ENCODE results near the gene RASIP1. TPM values are rescaled to one million over a fixed set of nuclear protein-coding genes. Genes with fewer than 3 reads are reported as not detected.
A peak's percentile ranks its signal among the peaks of the same experiment; 100 is the strongest.

Gene RASIP1
- total RNA-seq, 1 donor, result 2.6 TPM

DNA sequence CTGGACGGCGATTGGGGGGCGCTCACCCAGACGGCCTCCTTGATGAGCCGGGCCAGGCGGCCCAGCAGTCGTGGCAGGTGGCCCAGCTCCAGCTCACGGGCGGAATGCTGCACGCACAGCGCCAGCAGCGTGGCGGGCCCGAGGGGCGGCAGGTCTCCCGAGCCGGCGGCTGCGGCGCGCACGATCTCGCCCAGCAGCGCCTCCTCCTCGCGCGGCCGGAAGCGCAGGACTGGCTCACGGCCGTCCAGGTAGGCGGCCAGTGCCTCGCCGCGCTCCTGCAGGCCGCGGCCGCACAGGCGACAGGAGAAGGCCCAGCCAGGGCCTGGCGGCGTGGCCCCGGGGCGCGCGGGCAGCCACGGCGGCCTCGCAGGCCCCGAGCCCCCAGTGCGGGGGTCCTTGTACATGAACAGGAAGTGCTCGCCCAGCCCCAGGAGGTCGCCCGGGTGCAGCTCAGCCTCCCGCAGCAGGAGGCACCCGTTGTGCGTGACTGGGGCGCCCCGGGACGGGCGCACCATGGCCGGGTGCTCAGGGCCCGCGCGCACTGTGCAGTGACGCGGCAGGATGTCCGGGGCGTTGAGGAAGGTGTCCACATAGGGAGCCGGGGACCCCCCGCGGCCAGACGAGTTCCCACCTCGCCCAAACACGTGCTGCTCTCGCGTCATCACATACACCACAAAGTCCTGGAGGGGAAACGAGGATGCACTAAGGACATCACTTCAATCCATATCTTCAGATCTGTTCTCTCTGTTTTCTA lies 11.3 kb downstream of the RASIP1 start:
- no peak overlapping the region for H3K4me3 ChIP-seq (ENCODE audit: low read depth, low read length)
- TF ChIP-seq, protein P1, sequence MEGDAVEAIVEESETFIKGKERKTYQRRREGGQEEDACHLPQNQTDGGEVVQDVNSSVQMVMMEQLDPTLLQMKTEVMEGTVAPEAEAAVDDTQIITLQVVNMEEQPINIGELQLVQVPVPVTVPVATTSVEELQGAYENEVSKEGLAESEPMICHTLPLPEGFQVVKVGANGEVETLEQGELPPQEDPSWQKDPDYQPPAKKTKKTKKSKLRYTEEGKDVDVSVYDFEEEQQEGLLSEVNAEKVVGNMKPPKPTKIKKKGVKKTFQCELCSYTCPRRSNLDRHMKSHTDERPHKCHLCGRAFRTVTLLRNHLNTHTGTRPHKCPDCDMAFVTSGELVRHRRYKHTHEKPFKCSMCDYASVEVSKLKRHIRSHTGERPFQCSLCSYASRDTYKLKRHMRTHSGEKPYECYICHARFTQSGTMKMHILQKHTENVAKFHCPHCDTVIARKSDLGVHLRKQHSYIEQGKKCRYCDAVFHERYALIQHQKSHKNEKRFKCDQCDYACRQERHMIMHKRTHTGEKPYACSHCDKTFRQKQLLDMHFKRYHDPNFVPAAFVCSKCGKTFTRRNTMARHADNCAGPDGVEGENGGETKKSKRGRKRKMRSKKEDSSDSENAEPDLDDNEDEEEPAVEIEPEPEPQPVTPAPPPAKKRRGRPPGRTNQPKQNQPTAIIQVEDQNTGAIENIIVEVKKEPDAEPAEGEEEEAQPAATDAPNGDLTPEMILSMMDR (IDR thresholded peaks at IDR 0.05; ENCODE audit: insufficient read depth, low read depth, low read length), result no peak
- no peak for DNase-seq (ENCODE audit: low read depth)

DNA sequence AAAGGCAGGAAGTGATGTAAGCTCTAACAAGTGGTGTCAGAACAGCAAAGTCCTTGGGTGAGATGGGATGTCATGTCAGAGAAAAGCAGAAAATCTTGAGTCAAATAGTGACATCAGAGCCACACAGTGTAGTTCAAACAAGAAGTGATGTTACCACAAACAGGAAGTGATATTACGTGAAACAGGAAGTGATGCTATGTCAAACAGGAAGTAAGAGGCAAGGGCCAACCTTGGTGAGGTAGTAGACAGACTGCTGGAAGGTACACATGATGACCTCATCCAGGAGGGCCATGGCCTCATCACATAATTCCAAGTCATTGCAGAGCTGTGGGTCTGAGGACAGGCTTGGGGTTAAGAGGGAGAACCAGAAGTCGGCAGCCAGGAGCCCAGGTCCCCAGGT lies 13.9 kb downstream of the RASIP1 start:
- TF ChIP-seq, protein P1 (IDR thresholded peaks at IDR 0.05; ENCODE audit: insufficient read depth, low read depth, low read length), result no peak
- H3K4me3 ChIP-seq (ENCODE audit: low read depth, low read length), result no peak overlapping the region

DNA sequence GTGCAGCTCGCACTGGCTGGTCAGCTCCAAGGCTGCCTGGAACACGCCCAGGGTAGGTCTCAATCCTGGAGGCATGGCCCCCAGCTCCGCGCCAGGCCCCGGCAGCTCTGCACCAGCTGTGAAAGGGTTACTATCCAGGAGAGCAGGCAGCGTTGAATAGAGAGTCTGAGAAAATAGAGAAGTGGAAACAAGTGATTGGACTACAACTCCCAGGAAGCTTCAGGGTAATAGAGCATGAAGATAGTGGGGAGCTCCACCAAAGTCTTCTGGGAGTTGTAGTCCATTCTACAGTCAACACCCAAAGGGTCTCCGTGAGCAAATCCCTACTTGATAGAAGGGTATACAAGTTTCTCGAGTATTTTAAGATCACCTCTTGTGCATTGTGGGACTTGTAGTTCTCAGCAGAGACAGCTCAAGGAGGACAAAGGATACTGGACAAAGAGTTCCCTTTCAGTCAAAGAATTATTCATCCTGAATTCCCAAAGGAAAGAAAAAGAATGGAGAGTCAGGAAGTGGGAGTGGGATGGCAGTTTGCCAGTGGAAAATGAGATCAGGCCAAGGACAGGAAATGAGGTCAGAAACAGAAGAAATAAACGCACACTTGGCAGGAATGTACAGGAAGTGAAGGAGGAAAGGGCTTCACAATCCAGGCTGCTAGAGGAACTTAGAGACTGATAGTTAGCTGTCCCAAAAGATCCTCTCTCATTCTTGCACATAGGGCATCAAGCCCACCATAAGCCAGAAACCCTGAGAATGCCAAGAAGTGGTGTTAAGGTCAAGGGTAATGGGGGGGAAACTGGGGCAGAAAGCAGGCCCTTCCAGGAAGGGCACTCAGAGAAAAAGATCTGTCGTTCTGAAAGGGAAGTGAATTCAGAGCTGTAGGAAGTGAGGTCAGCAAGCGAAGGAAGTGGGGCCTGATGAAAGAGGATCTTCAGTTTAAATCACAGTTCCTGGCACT lies 15.3 kb downstream of the RASIP1 start:
- DNase-seq (ENCODE audit: low read depth), result peak; percentile 88
- TF ChIP-seq, protein P1 (IDR thresholded peaks at IDR 0.05; ENCODE audit: insufficient read depth, low read depth, low read length), result no peak
- no peak overlapping the region for H3K4me3 ChIP-seq (ENCODE audit: low read depth, low read length)

More for the DNA sequence above, 13.9 kb downstream of the RASIP1 start:
- DNase-seq (ENCODE audit: low read depth), result no peak

DNA sequence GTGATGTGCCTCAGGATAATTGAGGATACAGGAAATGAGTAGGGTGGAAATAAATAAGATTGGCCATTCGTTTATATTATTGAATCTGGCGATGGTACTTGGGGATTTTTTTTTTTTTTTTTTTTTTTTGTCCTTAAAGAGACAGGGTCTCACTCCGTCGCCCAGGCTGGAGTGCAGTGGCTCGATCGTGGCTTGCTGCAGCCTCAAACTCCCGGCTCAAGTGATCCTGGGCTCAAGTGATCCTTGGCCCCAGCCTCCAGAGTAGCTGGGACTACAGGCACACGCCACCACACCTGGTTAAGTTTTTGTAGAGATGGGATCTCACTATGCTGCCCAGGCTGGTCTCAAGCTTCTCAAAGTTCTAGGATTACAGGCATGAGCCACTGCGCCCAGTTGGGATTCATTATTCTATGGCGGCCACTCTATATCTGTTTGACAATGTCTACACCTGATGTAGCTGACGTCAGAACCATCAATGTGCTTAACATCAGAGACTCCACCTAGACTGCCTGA lies 18.2 kb downstream of the RASIP1 start:
- TF ChIP-seq, protein P1 (IDR thresholded peaks at IDR 0.05; ENCODE audit: insufficient read depth, low read depth, low read length), result no peak
- no peak for DNase-seq (ENCODE audit: low read depth)
- no peak overlapping the region for H3K4me3 ChIP-seq (ENCODE audit: low read depth, low read length)

DNA sequence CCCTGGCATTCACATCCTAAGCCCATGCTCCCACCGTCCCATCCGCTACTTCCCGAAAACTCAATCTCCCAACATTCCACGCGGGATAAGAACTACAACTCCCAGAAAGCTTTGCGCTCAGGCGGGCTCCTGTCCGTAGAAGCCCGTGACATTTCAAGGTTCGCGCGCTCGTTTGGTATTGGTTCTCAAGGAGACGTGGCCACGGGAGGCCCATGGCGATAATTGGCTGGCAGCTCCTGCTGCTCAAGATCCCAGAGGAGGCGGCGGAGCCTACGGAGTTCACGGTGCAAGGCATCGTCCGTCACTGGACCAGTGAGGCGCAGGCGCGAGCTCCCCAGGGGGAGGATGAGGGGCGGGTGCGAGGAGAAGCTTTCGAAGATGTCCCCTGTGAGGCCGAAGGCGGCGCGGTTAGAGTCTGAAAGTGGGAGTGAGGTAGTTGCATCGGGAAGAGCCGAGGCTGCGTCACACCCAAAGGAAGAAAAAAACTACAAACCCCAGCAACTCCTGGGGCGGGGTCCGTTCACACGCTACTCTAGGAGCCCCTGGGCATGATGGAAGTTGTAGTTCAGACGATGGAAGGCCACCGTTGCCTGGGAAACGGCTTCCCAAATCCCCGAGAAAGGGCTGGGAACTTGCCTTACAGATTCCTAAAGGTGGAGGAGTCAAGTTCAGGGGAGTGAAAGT lies 19.7 kb downstream of the RASIP1 start:
- H3K4me3 ChIP-seq (ENCODE audit: low read depth, low read length), result peak overlapping the region; percentile 77
- DNase-seq (ENCODE audit: low read depth), result peak; percentile 99
- TF ChIP-seq, protein P1 (IDR thresholded peaks at IDR 0.05; ENCODE audit: insufficient read depth, low read depth, low read length), result no peak

DNA sequence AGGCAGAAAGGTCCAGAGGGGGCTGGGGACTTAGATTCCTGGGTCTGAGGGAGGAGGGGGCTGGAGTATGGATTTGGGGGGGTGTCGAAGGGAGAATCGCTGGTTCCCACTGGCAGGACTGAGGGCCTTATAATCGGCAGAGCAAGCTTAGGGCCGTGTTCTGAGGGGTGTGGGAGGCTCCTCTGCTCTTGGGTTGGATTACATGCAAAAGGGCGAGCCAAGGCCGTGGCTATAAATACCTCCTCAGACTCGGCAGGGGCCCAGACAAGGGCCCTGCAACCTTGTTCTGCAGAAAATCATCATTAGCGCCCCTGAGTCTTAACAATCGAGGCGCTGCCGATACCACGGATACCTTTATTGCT lies 20.2 kb downstream of the RASIP1 start:
- H3K4me3 ChIP-seq (ENCODE audit: low read depth, low read length), result peak overlapping the region; percentile 77
- TF ChIP-seq, protein P1 (IDR thresholded peaks at IDR 0.05; ENCODE audit: insufficient read depth, low read depth, low read length), result no peak
- DNase-seq (ENCODE audit: low read depth), result no peak
